AG08395 (cell line): ENCODE data around the gene CNOT10.
"Not testable (repeated sequence)": the region's sequence is repeated elsewhere in the genome, so short reads cannot be mapped to it uniquely, and the experiment has no call there.

ENCODE experiments used
- DNase-seq: peaks from one replicate; pipeline ENCODE4 v3.0.0; 2012; ENCODE audit warnings: mixed read lengths, low spot score

The CNOT10 gene

GRCh38 chr3:32686713-32687112 lies 1.7 kb downstream of the CNOT10 start:
- no peak for DNase-seq

- DNase-seq: no peak
These were observed 6.9 kb downstream of the CNOT10 start for GRCh38 chr3:32691847-32692246.

GRCh38 chr3:32696523-32696922 lies 11.5 kb downstream of the CNOT10 start:
- DNase-seq: no peak

- DNase-seq: no peak
These were observed 13.5 kb downstream of the CNOT10 start for GRCh38 chr3:32698506-32698905.

GRCh38 chr3:32699429-32699828 lies 14.4 kb downstream of the CNOT10 start:
- no peak for DNase-seq

- DNase-seq: no peak
These were observed 15.3 kb downstream of the CNOT10 start for GRCh38 chr3:32700244-32700643.

- no peak for DNase-seq
These were observed 18.5 kb downstream of the CNOT10 start for GRCh38 chr3:32703491-32703972.

GRCh38 chr3:32705232-32705631 lies 20.2 kb downstream of the CNOT10 start:
- no peak for DNase-seq

- DNase-seq: no peak
These were observed 21.5 kb downstream of the CNOT10 start for GRCh38 chr3:32706348-32707025.

- no peak for DNase-seq
These were observed 22.0 kb downstream of the CNOT10 start for GRCh38 chr3:32707026-32707370.

- DNase-seq: no peak
These were observed 23.8 kb downstream of the CNOT10 start for GRCh38 chr3:32708672-32709283.

- DNase-seq: no peak
These were observed 24.4 kb downstream of the CNOT10 start for GRCh38 chr3:32709346-32709745.

GRCh38 chr3:32712506-32713055 lies 27.6 kb downstream of the CNOT10 start:
- DNase-seq: no peak

- no peak for DNase-seq
These were observed 28.2 kb downstream of the CNOT10 start for GRCh38 chr3:32713181-32713580.

GRCh38 chr3:32719335-32719734 lies 34.3 kb downstream of the CNOT10 start:
- no peak for DNase-seq

- DNase-seq: no peak
These were observed 34.9 kb downstream of the CNOT10 start for GRCh38 chr3:32719931-32720330.

GRCh38 chr3:32725721-32726120 lies 40.7 kb downstream of the CNOT10 start:
- no peak for DNase-seq

- DNase-seq: peak; percentile 41
These were observed 48.7 kb downstream of the CNOT10 start for GRCh38 chr3:32733631-32734229.

GRCh38 chr3:32734756-32735155 lies 49.8 kb downstream of the CNOT10 start:
- DNase-seq: no peak

GRCh38 chr3:32743470-32743869 lies 58.5 kb downstream of the CNOT10 start:
- not testable (repeated sequence) for DNase-seq

- no peak for DNase-seq
These were observed 58.9 kb downstream of the CNOT10 start for GRCh38 chr3:32743934-32744333.

GRCh38 chr3:32751377-32751776 lies 66.4 kb downstream of the CNOT10 start:
- DNase-seq: no peak

- DNase-seq: no peak
These were observed 70.8 kb downstream of the CNOT10 start for GRCh38 chr3:32755761-32756160.
